ENCODE measurements around the gene BIRC6. TPM values are rescaled to one million over a fixed set of nuclear protein-coding genes. Genes with fewer than 3 reads are reported as not detected.
A peak's percentile ranks its signal among the peaks of the same experiment; 100 is the strongest.

The BIRC6 gene
- total RNA-seq, 1 donor from 2014 or later: 59.4 TPM

GRCh38 chr2:32623311-32623706 lies 266.5 kb downstream of the BIRC6 start:
- Histone ChIP-seq H3K27ac (peak overlapping the region; percentile 76 to 77), H3K9me3 (no peaks in the 10 kb centered on the region), H3K4me3 (no peak overlapping the region), H3K4me1 (peaks cover 7 to 26% of the 10 kb centered on the region in 2 donors), H3K27me3 (no peaks in the 10 kb centered on the region), H3K36me3 (peaks cover 0 to 3% of the 10 kb centered on the region in 2 donors)
- TF ChIP-seq CTCF (IDR thresholded peaks at IDR 0.05): no peak
- DNase-seq (ENCODE audit: low spot score in 2 of 2): no peak
- intact Hi-C loops (cut with DNase I): loop anchor here (10.0 kb wide), 2 partner anchors 321 to 401 kb away; partner anchors contain the start of gene LTBP1

GRCh38 chr2:32624812-32625211 lies 268.0 kb downstream of the BIRC6 start:
- intact Hi-C loops (cut with DNase I): loop anchor here (5.0 to 10.0 kb wide), 4 partner anchors 87 to 972 kb away; partner anchors contain the start of genes FAM98A and LTBP1
- H3K9me3 ChIP-seq: no peaks in the 10 kb centered on the region
- H3K27me3 ChIP-seq: no peaks in the 10 kb centered on the region
- no peak overlapping the region for H3K4me3 ChIP-seq
- no peak for TF ChIP-seq CTCF (IDR thresholded peaks at IDR 0.05)
- H3K4me1 ChIP-seq: peaks cover 12 to 28% of the 10 kb centered on the region in 2 donors
- DNase-seq (ENCODE audit: low spot score in 2 of 2): no peak
- H3K27ac ChIP-seq: no peak overlapping the region
- H3K36me3 ChIP-seq: peaks cover 0 to 3% of the 10 kb centered on the region in 2 donors

GRCh38 chr2:32626639-32627221 lies 269.9 kb downstream of the BIRC6 start:
- intact Hi-C loops (cut with DNase I): loop anchor here (5.0 to 10.0 kb wide), 4 partner anchors 86 to 971 kb away; partner anchors contain the start of genes FAM98A and LTBP1
- peaks cover 5 to 12% of the 10 kb centered on the region in 2 donors for H3K36me3 ChIP-seq
- H3K9me3 ChIP-seq: no peaks in the 10 kb centered on the region
- no peak for DNase-seq (ENCODE audit: low spot score in 2 of 2)
- H3K4me1 ChIP-seq: peaks cover 12 to 22% of the 10 kb centered on the region in 2 donors
- H3K27me3 ChIP-seq: no peaks in the 10 kb centered on the region
- H3K27ac ChIP-seq: peak overlapping the region; percentile 70 to 74
- H3K4me3 ChIP-seq: peak overlapping the region; percentile 63 to 83
- TF ChIP-seq CTCF (IDR thresholded peaks at IDR 0.05): no peak

- H3K4me3 ChIP-seq: peak overlapping the region; percentile 63 to 83
- TF ChIP-seq CTCF (IDR thresholded peaks at IDR 0.05): peak in 2 of 3 experiments; percentile 29 to 48
- H3K36me3 ChIP-seq: peaks cover 8 to 9% of the 10 kb centered on the region in 2 donors
- H3K9me3 ChIP-seq: no peaks in the 10 kb centered on the region
- peaks cover 10 to 15% of the 10 kb centered on the region in 2 donors for H3K4me1 ChIP-seq
- no peaks in the 10 kb centered on the region for H3K27me3 ChIP-seq
- intact Hi-C loops (cut with DNase I): loop anchor here (5.0 to 10.0 kb wide), 4 partner anchors 85 to 970 kb away; partner anchors contain the start of genes FAM98A and LTBP1
- H3K27ac ChIP-seq: peak overlapping the region; percentile 70 to 74
- DNase-seq (ENCODE audit: low spot score in 2 of 2): peak in 1 of 2 donors; percentile 78
Measured at GRCh38 chr2:32627441-32627813, 270.6 kb downstream of the BIRC6 start.

- peak; percentile 88 to 98 for DNase-seq (ENCODE audit: low spot score in 2 of 2)
- H3K9me3 ChIP-seq: no peaks in the 10 kb centered on the region
- peaks cover 9 to 13% of the 10 kb centered on the region in 2 donors for H3K36me3 ChIP-seq
- TF ChIP-seq CTCF (IDR thresholded peaks at IDR 0.05): no peak
- H3K4me3 ChIP-seq: peak within 1 kb of the TSS; percentile 63 to 83
- H3K27ac ChIP-seq: peak within 1 kb of the TSS; percentile 70 to 74
- H3K4me1 ChIP-seq: peaks cover 6 to 12% of the 10 kb centered on the region in 2 donors
- intact Hi-C loops (cut with DNase I): loop anchor here (5.0 to 10.0 kb wide), 4 partner anchors 84 to 969 kb away; partner anchors contain the start of genes FAM98A and LTBP1
- H3K27me3 ChIP-seq: no peaks in the 10 kb centered on the region
Measured at GRCh38 chr2:32627814-32628579, 271.2 kb downstream of the BIRC6 start, which contains the start of gene TTC27. Gene TTC27 (plus strand): TSS chr2:32628050. CDS start chr2:32628293, 243 bp downstream.
